Suprapubic skin (tissue), 4 donors: ENCODE measurements around the gene SPATA9.

Experiments
- EP300 ChIP-seq: sonication (generic); formaldehyde crosslinking; IDR thresholded peaks from one replicate; pipeline ENCODE4 v1.6.1; 2017; ENCODE audit warnings: antibody characterized with exemption
- POLR2AphosphoS5 ChIP-seq, 3 donors: sonication (generic); formaldehyde crosslinking; IDR thresholded peaks; one replicate each; pipeline ENCODE4 v1.6.1; 2017; ENCODE audit warnings: antibody characterized with exemption in 3 of 3
- TF ChIP-seq, protein P1 (sequence below), 2 donors: fragments of 200-600 bp in 1 of 2; fragments of 450-650 bp in 1 of 2; sonication (generic) in 1 of 2; IDR thresholded peaks; one replicate each; pipeline ENCODE4 v1.5.1; 2016 to 2019; ENCODE audit warnings: antibody characterized with exemption in 2 of 2, mild to moderate bottlenecking in 1 of 2, moderate library complexity in 1 of 2

DNA sequence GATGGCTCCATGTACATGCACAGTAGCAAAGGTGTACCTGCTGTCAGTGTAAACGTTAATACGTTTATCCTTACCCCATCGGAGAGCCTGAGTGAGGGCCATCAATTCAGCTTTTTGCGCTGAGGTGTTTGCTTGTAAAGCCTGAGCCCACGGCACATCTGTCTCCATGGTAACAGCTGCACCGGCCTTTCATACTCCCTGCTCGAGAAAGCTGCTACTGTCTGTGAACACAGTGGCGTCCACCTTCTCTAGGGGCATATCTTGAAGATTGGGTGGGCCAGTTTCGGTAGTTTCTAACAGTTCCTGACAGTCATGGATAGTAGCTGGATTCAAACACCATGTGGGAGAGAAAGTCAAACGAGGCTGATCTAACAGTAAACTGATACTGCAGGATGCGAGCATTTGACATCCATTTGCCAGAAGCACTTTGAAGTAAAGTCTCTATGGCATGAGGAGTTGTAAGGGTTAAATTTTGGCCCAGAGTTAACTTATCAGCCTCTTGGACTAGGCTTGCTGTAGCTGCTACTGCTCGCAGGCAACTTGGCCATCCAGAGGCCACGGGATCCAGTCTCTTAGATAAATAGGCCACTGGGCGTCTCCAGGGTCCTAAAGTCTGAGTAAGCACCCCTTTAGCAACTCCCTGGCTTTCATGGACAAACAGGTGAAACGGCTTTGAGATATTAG lies 27.3 kb upstream of the SPATA9 start:
- TF ChIP-seq, protein P1, sequence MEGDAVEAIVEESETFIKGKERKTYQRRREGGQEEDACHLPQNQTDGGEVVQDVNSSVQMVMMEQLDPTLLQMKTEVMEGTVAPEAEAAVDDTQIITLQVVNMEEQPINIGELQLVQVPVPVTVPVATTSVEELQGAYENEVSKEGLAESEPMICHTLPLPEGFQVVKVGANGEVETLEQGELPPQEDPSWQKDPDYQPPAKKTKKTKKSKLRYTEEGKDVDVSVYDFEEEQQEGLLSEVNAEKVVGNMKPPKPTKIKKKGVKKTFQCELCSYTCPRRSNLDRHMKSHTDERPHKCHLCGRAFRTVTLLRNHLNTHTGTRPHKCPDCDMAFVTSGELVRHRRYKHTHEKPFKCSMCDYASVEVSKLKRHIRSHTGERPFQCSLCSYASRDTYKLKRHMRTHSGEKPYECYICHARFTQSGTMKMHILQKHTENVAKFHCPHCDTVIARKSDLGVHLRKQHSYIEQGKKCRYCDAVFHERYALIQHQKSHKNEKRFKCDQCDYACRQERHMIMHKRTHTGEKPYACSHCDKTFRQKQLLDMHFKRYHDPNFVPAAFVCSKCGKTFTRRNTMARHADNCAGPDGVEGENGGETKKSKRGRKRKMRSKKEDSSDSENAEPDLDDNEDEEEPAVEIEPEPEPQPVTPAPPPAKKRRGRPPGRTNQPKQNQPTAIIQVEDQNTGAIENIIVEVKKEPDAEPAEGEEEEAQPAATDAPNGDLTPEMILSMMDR (IDR thresholded peaks at IDR 0.05) = no peak
- TF ChIP-seq EP300 (no peak), POLR2AphosphoS5 (IDR thresholded peaks at IDR 0.05) (no peak)
